Liver (tissue), 9 donors: Measurements from ENCODE around the gene SERPINF2. TPM values are rescaled to one million over a fixed set of nuclear protein-coding genes. Genes with fewer than 3 reads are reported as not detected.

Experiments
- DNase-seq: peaks from one replicate; pipeline ENCODE4 v3.0.0-alpha.2; 2017; ENCODE audit warnings: low spot score
- H3K27ac ChIP-seq, 2 donors: one replicate each; pipeline ENCODE4 v1.7.0; 2013; ENCODE audit warnings: inconsistent platforms in 2 of 2, low read length in 2 of 2, control low read depth in 1 of 2, low read depth in 1 of 2, mild to moderate bottlenecking in 1 of 2
- H3K27me3 ChIP-seq, 4 donors: one replicate each; pipeline versions ENCODE4 v1.6.1 to v1.7.0; 2013; ENCODE audit warnings: low read length in 3 of 4, inconsistent platforms in 1 of 4, mild to moderate bottlenecking in 1 of 4, moderate library complexity in 1 of 4; ENCODE audit not compliant: control insufficient read depth in 4 of 4, insufficient read depth in 4 of 4
- H3K36me3 ChIP-seq, 4 donors: one replicate each; pipeline versions ENCODE4 v1.6.1 to v1.7.0; 2013; ENCODE audit warnings: low read length in 3 of 4, mild to moderate bottlenecking in 3 of 4, low read depth in 1 of 4, moderate library complexity in 1 of 4; ENCODE audit not compliant: control insufficient read depth in 4 of 4, insufficient read depth in 3 of 4
- H3K4me1 ChIP-seq, 4 donors: one replicate each; pipeline versions ENCODE4 v1.6.1 to v1.7.0; 2013; ENCODE audit warnings: low read length in 3 of 4, mild to moderate bottlenecking in 3 of 4, moderate library complexity in 1 of 4; ENCODE audit not compliant: control insufficient read depth in 4 of 4, insufficient read depth in 4 of 4
- H3K4me3 ChIP-seq, 3 donors: one replicate each; pipeline versions ENCODE4 v1.6.1 to v1.7.0; 2013; ENCODE audit warnings: low read length in 3 of 3, control low read depth in 1 of 3, low read depth in 1 of 3, mild to moderate bottlenecking in 1 of 3
- H3K9ac ChIP-seq, 2 donors: one replicate each; pipeline ENCODE4 v1.7.0; 2013; ENCODE audit warnings: low read length in 2 of 2, mild to moderate bottlenecking in 2 of 2, moderate library complexity in 2 of 2, control low read depth in 1 of 2, low read depth in 1 of 2
- H3K9me3 ChIP-seq, 4 donors: one replicate each; pipeline versions ENCODE4 v1.6.1 to v1.7.0; 2013; ENCODE audit warnings: low read length in 3 of 4; ENCODE audit not compliant: control insufficient read depth in 4 of 4
- ATF3 ChIP-seq: IDR thresholded peaks from 2 replicates; pipeline ENCODE4 v1.6.1; 2016; ENCODE audit warnings: antibody characterized with exemption
- CTCF ChIP-seq: fragments of 150-350 bp; IDR thresholded peaks from 2 replicates; pipeline ENCODE4 v1.5.1; 2017; ENCODE audit warnings: improper control_type of control experiment, low read depth, low read length; ENCODE audit not compliant: missing input control
- EGR1 ChIP-seq, 2 donors: IDR thresholded peaks; 2 replicates each; pipeline ENCODE4 v1.6.1; 2016 to 2018; ENCODE audit warnings: antibody characterized with exemption in 2 of 2, low read depth in 2 of 2
- FOXA1 ChIP-seq: IDR thresholded peaks from 2 replicates; pipeline ENCODE4 v1.6.1; 2016; ENCODE audit warnings: antibody characterized with exemption
- FOXA2 ChIP-seq: IDR thresholded peaks from 2 replicates; pipeline ENCODE4 v1.6.1; 2016; ENCODE audit warnings: antibody characterized with exemption
- GABPA ChIP-seq, 2 donors: IDR thresholded peaks in 1 of 2; conservative IDR thresholded peaks in 1 of 2; 2 replicates each; pipeline ENCODE4 v1.6.1; 2016; ENCODE audit warnings: antibody characterized with exemption in 2 of 2, mild to moderate bottlenecking in 1 of 2, moderate library complexity in 1 of 2
- HNF4A ChIP-seq, 2 donors: conservative IDR thresholded peaks; 2 replicates each; pipeline ENCODE4 v1.6.1; 2016; ENCODE audit warnings: antibody characterized with exemption in 2 of 2, mild to moderate bottlenecking in 2 of 2
- HNF4G ChIP-seq: IDR thresholded peaks from 2 replicates; pipeline ENCODE4 v1.6.1; 2016; ENCODE audit warnings: antibody characterized with exemption
- JUND ChIP-seq, 2 donors: IDR thresholded peaks; 2 replicates each; pipeline ENCODE4 v1.6.1; 2016; ENCODE audit warnings: antibody characterized with exemption in 2 of 2
- MAX ChIP-seq: IDR thresholded peaks from 2 replicates; pipeline ENCODE4 v1.6.1; 2016; ENCODE audit warnings: antibody characterized with exemption
- NR2F2 ChIP-seq: IDR thresholded peaks from 2 replicates; pipeline ENCODE4 v1.6.1; 2016; ENCODE audit warnings: antibody characterized with exemption
- RAD21 ChIP-seq, 2 donors: IDR thresholded peaks; 2 replicates each; pipeline ENCODE4 v1.6.1; 2016; ENCODE audit warnings: antibody characterized with exemption in 2 of 2, mild to moderate bottlenecking in 2 of 2
- RXRA ChIP-seq, 2 donors: IDR thresholded peaks; 2 replicates each; pipeline ENCODE4 v1.6.1; 2017 to 2018; ENCODE audit warnings: antibody characterized with exemption in 2 of 2, mild to moderate bottlenecking in 1 of 2
- SP1 ChIP-seq: IDR thresholded peaks from 2 replicates; pipeline ENCODE4 v1.6.1; 2018; ENCODE audit warnings: antibody characterized with exemption, mild to moderate bottlenecking
- TAF1 ChIP-seq: conservative IDR thresholded peaks from 2 replicates; pipeline ENCODE4 v1.6.1; 2016; ENCODE audit warnings: antibody characterized with exemption, mild to moderate bottlenecking
- YY1 ChIP-seq: IDR thresholded peaks from 2 replicates; pipeline ENCODE4 v1.6.1; 2016; ENCODE audit warnings: antibody characterized with exemption, mild to moderate bottlenecking
- WGBS: extraction: QIAGEN DNeasy Blood & Tissue Kit; methylation state at CpG from one replicate; pipeline ENCODE4 v1.1.7; 2013; 5-methylcytosine and 5-hydroxymethylcytosine counted together
- polyA plus RNA-seq, 2 donors: library from polyadenylated mRNA; stranded (reverse) in 1 of 2; unstranded in 1 of 2; fragments of 200-250 nt in 1 of 2; fragments of >200 nt in 1 of 2; fragmentation: Nextera tagmentation in 1 of 2; extraction: Ambion mirVana in 1 of 2; gene quantifications; one replicate each; pipeline versions ENCODE4 v1.2.1 to v1.2.3, GENCODE V29; 2013 to 2015
- total RNA-seq, 2 donors: library from RNA; depleted of rRNA; stranded (reverse); fragments of >200 nt; gene quantifications; one replicate each; pipeline ENCODE4 v1.2.3, GENCODE V29; 2014
- TF ChIP-seq, protein P1 (sequence below): IDR thresholded peaks from 2 replicates; pipeline ENCODE4 v1.6.1; 2016; ENCODE audit warnings: antibody characterized with exemption, mild to moderate bottlenecking
- TF ChIP-seq, protein P2 (sequence below): IDR thresholded peaks from 2 replicates; pipeline ENCODE4 v1.6.1; 2016; ENCODE audit warnings: antibody characterized with exemption
- donor health status: healthy.
- donor health status: healthy.
- donor health status: healthy.
- donor health status: healthy.
- donor health status: healthy.

Gene SERPINF2
- total and polyA plus RNA-seq, 4 donors: 477 to 1,248 (median 675) TPM

GRCh38 chr17:1716076-1716911 lies 26.4 kb upstream of the SERPINF2 start (continued):
- TF ChIP-seq RXRA (IDR thresholded peaks at IDR 0.05): peak in 1 of 2 donors; percentile 51
- no peak for TF ChIP-seq HNF4G
- TF ChIP-seq YY1: no peak
- no peak for TF ChIP-seq JUND (IDR thresholded peaks at IDR 0.05)

- H3K27ac ChIP-seq: peak overlapping the region; percentile 92 to 100
- peaks cover 9 to 19% (median 11%) of the 10 kb centered on the region in 4 donors for H3K36me3 ChIP-seq
- peaks cover 7 to 44% (median 32%) of the 10 kb centered on the region in 4 donors for H3K4me1 ChIP-seq
- TF ChIP-seq, protein P1, sequence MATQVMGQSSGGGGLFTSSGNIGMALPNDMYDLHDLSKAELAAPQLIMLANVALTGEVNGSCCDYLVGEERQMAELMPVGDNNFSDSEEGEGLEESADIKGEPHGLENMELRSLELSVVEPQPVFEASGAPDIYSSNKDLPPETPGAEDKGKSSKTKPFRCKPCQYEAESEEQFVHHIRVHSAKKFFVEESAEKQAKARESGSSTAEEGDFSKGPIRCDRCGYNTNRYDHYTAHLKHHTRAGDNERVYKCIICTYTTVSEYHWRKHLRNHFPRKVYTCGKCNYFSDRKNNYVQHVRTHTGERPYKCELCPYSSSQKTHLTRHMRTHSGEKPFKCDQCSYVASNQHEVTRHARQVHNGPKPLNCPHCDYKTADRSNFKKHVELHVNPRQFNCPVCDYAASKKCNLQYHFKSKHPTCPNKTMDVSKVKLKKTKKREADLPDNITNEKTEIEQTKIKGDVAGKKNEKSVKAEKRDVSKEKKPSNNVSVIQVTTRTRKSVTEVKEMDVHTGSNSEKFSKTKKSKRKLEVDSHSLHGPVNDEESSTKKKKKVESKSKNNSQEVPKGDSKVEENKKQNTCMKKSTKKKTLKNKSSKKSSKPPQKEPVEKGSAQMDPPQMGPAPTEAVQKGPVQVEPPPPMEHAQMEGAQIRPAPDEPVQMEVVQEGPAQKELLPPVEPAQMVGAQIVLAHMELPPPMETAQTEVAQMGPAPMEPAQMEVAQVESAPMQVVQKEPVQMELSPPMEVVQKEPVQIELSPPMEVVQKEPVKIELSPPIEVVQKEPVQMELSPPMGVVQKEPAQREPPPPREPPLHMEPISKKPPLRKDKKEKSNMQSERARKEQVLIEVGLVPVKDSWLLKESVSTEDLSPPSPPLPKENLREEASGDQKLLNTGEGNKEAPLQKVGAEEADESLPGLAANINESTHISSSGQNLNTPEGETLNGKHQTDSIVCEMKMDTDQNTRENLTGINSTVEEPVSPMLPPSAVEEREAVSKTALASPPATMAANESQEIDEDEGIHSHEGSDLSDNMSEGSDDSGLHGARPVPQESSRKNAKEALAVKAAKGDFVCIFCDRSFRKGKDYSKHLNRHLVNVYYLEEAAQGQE: peak; percentile 17
- peak; percentile 62 for TF ChIP-seq FOXA1
- TF ChIP-seq NR2F2: peak; percentile 90
- TF ChIP-seq HNF4G: peak; percentile 50
- TF ChIP-seq JUND (IDR thresholded peaks at IDR 0.05): peak; percentile 55 to 67
- TF ChIP-seq TAF1: peak; percentile 65
- TF ChIP-seq RXRA (IDR thresholded peaks at IDR 0.05): peak; percentile 85 to 96
- TF ChIP-seq, protein P2, sequence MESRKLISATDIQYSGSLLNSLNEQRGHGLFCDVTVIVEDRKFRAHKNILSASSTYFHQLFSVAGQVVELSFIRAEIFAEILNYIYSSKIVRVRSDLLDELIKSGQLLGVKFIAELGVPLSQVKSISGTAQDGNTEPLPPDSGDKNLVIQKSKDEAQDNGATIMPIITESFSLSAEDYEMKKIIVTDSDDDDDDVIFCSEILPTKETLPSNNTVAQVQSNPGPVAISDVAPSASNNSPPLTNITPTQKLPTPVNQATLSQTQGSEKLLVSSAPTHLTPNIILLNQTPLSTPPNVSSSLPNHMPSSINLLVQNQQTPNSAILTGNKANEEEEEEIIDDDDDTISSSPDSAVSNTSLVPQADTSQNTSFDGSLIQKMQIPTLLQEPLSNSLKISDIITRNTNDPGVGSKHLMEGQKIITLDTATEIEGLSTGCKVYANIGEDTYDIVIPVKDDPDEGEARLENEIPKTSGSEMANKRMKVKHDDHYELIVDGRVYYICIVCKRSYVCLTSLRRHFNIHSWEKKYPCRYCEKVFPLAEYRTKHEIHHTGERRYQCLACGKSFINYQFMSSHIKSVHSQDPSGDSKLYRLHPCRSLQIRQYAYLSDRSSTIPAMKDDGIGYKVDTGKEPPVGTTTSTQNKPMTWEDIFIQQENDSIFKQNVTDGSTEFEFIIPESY: peak; percentile 65
- peak; percentile 71 to 85 for TF ChIP-seq HNF4A (conservative IDR thresholded peaks at IDR 0.05)
- peak; percentile 65 for TF ChIP-seq YY1
- TF ChIP-seq SP1: peak; percentile 91
- TF ChIP-seq CTCF: no peak
- peak in 1 of 2 donors; percentile 29 for TF ChIP-seq RAD21 (IDR thresholded peaks at IDR 0.05)
- TF ChIP-seq FOXA2: no peak
- peak; percentile 10 for TF ChIP-seq ATF3
- TF ChIP-seq GABPA (IDR thresholded peaks at IDR 0.05 in 1 of 2, conservative IDR thresholded peaks at IDR 0.05 in 1 of 2): peak in 1 of 2 donors; percentile 61
- peak; percentile 100 for TF ChIP-seq MAX
- TF ChIP-seq EGR1 (IDR thresholded peaks at IDR 0.05; ENCODE audit: low read depth in 2 of 2): peak in 1 of 2 donors; percentile 11
- no peaks in the 10 kb centered on the region for H3K9me3 ChIP-seq
- under 1% methylated on average over 13 of the region's 13 CpGs for WGBS
- H3K9ac ChIP-seq: peak overlapping the region; percentile 90 to 97
- H3K27me3 ChIP-seq: no peaks in the 10 kb centered on the region
- H3K4me3 ChIP-seq: peak overlapping the region; percentile 70 to 87 (median 82)
- DNase-seq: peak; percentile 92
These were observed 25.6 kb upstream of the SERPINF2 start for GRCh38 chr17:1716912-1717695.
